ENCODE data around the gene HMG20B. TPM values are rescaled to one million over a fixed set of nuclear protein-coding genes. Genes with fewer than 3 reads are reported as not detected.

The HMG20B gene
- total and polyA plus RNA-seq, 4 donors: 25.7 to 87.6 (median 68.1) TPM

DNA sequence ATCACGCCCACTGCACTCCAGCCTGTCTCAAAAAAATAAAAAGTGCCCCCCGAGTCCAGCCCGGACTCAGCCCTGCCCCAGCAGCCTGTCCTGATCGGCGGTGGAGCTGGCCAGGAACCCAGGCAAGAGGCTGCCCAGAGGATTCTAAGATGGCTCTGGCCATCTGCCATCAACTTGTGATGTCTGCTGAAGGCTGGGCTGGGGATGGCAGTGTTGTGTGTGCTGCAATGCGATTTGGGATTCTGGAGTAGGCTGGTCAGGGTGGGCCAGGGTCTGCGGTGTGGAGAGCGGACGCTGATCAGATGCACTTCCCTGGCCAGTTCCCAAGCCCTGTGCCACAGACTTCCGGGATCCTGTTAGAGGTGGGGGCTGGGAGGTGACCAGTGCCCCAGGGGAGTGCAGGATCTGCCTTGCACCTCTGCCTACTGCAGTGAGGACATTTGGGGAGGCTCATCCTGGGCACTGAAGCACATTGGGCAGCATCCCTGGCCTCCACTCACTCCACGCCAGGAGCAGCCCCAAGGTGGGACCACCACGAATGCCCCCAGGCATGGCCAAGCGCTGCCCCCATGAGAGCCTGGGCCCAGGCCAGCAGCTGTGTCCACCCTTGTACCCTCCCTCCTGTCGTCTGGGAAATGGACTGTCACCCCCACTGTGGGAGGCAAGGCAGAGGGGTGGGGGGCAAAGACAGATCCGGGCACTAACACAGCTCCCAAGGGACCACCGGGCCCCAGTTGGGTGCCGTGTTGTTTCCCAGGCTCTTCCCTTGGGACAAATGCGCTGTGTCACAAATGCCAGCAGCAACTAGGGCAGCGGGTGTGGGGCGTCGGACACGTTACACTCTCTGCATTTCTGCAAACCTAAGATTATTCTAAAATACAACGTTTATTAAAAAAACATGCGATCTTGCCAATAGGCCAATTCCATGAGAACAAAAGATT lies 37.3 kb downstream of the HMG20B start:
- Histone ChIP-seq H3K4me3 (ENCODE audit: low read depth, low read length) (no peak overlapping the region), H3K36me3 (ENCODE audit: control insufficient read depth, insufficient read depth, low read length) (peaks cover 60% of the 10 kb centered on the region), H3K4me1 (ENCODE audit: control insufficient read depth, insufficient read depth, low read length) (peaks cover 32% of the 10 kb centered on the region), H3K27ac (ENCODE audit: low read depth, low read length) (no peak overlapping the region), H3K9me3 (ENCODE audit: control insufficient read depth, insufficient read depth, low read length) (no peaks in the 10 kb centered on the region), H3K27me3 (ENCODE audit: control insufficient read depth, insufficient read depth, low read length) (peaks cover 31% of the 10 kb centered on the region)
- DNase-seq (ENCODE audit: low read depth in 4 of 6, low spot score in 6 of 6): no peak
- WGBS (ENCODE audit: insufficient coverage): 82% methylated on average over 21 of the region's 24 CpGs

DNA sequence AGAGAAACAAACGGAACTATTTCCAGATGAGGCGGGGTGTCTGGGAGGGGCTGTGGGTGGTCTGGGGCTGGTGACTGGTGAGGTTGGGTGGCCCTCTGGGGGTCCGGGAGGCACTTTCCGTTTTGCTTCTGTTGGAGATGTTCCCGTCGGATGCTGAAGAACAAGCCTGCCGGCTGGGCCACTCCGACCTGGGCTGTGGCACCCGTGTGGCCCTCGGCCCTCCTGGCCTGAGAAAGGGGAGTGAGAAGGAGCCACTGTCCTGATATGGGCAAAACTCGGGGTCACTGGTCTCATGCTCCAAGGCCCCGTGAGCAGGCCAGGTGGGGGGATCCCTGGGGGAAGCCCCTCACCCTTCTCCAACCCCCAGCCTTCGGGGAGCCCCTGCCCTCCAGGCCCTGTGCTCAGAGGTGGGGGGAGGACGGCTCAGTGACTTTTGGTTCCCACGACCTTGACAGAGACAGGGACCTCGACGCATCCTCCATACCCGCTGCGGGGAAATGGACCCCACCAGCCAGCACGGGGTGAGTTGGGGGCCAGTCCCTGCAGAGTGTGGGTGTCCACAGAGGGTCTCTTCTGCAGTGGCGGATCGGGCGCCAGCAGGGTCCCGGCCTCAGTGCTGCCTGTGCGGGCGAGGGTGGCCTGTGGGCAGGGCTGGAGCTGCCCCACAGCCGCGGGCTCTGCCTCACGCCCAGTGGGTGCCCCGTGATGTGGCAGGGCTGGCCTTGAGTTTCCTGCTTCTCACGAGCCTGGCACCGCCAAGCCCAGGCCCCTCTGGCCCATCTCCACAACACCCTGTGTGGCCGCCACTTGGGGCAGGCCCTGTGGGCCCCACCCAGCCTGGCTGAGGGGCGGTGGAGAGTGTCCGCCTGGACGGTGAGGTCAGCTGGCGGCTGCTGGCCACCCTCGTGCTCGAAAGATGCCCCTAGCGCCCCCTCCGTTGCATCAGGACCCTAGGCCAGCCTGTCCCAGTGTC lies 38.3 kb downstream of the HMG20B start:
- Histone ChIP-seq H3K4me1 (ENCODE audit: control insufficient read depth, insufficient read depth, low read length) (peaks cover 31% of the 10 kb centered on the region), H3K27me3 (ENCODE audit: control insufficient read depth, insufficient read depth, low read length) (peaks cover 22% of the 10 kb centered on the region), H3K9me3 (ENCODE audit: control insufficient read depth, insufficient read depth, low read length) (no peaks in the 10 kb centered on the region), H3K27ac (ENCODE audit: low read depth, low read length) (no peak overlapping the region), H3K4me3 (ENCODE audit: low read depth, low read length) (no peak overlapping the region), H3K36me3 (ENCODE audit: control insufficient read depth, insufficient read depth, low read length) (peaks cover 70% of the 10 kb centered on the region)
- DNase-seq (ENCODE audit: low read depth in 4 of 6, low spot score in 6 of 6): no peak
- 84% methylated on average over 33 of the region's 41 CpGs for WGBS (ENCODE audit: insufficient coverage)

DNA sequence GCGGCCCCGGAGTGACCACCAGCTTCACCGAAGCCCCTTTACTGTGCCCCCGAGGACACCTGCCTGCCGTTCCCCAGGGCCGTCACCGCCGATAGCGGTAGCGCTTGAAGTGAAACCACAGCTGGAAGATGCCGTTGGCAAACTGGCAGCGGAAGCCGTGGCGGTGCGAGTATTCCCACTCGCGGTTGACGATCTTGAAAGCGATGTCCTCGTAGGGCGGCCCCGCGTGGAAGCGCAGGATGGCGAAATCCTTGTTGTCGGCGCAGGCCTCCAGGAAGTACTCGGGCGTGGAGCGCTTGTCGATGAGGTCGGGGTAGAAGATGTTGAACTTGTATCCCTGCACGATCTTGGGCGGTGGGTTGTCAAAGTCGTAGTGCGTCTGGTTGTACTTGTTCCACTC lies 39.1 kb downstream of the HMG20B start:
- DNase-seq (ENCODE audit: low read depth in 4 of 6, low spot score in 6 of 6): no peak
- Histone ChIP-seq H3K4me1 (ENCODE audit: control insufficient read depth, insufficient read depth, low read length) (peaks cover 24% of the 10 kb centered on the region), H3K4me3 (ENCODE audit: low read depth, low read length) (no peak overlapping the region), H3K9me3 (ENCODE audit: control insufficient read depth, insufficient read depth, low read length) (no peaks in the 10 kb centered on the region), H3K27me3 (ENCODE audit: control insufficient read depth, insufficient read depth, low read length) (peaks cover 14% of the 10 kb centered on the region), H3K27ac (ENCODE audit: low read depth, low read length) (no peak overlapping the region), H3K36me3 (ENCODE audit: control insufficient read depth, insufficient read depth, low read length) (peaks cover 76% of the 10 kb centered on the region)
- WGBS (ENCODE audit: insufficient coverage): 96% methylated on average over 36 of the region's 36 CpGs

DNA sequence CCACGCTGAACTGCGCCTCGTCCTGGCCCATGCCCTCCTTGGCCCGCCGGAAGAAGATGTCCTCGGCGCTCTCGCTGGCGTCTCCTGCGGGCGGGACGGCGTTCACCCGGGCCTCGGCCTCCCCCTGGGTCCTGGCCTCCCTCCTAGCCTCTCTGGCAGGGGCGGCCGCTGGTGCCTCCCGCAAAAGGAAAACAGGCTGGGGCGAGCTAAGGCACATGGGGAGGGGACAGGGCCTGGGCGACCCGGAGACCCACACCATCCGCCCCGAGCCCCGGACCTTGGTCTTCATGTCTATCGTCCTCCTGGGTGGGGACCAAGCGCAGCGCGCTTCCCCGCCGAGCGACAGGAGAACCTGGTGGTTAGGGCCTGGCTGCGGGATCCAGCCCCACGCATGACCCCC lies 39.6 kb downstream of the HMG20B start:
- Histone ChIP-seq H3K27me3 (ENCODE audit: control insufficient read depth, insufficient read depth, low read length) (peaks cover 9% of the 10 kb centered on the region), H3K4me1 (ENCODE audit: control insufficient read depth, insufficient read depth, low read length) (peaks cover 20% of the 10 kb centered on the region), H3K36me3 (ENCODE audit: control insufficient read depth, insufficient read depth, low read length) (peaks cover 81% of the 10 kb centered on the region), H3K27ac (ENCODE audit: low read depth, low read length) (no peak overlapping the region), H3K9me3 (ENCODE audit: control insufficient read depth, insufficient read depth, low read length) (no peaks in the 10 kb centered on the region), H3K4me3 (ENCODE audit: low read depth, low read length) (no peak overlapping the region)
- DNase-seq (ENCODE audit: low read depth in 4 of 6, low spot score in 6 of 6): no peak
- 96% methylated on average over 33 of the region's 33 CpGs for WGBS (ENCODE audit: insufficient coverage)

DNA sequence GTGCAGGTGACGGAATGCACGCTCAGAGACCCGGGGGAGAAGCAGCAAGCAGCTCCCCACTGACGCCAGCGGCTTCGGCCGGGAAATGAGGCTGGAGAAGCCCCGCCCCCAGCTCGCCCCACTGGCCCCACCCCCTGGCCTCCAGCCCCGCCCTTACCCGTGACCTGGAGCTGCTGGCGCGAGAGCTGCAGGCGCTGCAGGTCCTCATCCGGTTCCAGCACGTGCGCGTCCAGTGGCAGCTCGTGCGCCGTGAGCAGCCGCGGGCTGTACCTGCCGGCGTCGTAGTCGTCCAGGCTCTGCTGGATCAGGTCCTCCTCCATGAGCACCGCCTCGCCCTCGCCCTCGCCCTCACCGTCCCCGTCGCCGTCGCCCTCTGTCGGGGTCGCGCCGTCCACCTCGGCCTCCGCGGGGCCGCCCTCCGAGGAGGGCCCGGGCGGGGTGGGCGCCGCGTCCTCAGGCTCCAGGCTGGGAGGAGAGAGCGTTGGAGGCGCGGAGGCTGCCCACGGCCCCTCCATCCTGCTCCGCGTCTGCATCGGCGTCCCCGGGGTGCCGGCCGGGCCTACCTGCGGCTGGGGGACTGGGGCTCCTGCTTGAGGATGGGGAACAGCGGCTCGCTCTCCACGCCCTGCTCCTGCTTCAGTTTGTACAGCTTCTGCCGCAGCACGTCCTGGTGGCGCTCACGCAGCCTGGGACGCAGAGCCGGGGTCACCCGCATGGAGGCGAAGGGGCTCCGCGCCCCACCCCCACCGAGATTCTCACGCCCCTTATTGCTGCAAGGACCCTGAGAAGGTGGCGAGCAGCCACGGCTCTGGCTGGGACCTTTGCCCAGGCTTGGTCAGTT lies 40.4 kb downstream of the HMG20B start:
- Histone ChIP-seq H3K4me1 (ENCODE audit: control insufficient read depth, insufficient read depth, low read length) (peaks cover 19% of the 10 kb centered on the region), H3K36me3 (ENCODE audit: control insufficient read depth, insufficient read depth, low read length) (peaks cover 89% of the 10 kb centered on the region), H3K4me3 (ENCODE audit: low read depth, low read length) (no peak overlapping the region), H3K27ac (ENCODE audit: low read depth, low read length) (no peak overlapping the region), H3K9me3 (ENCODE audit: control insufficient read depth, insufficient read depth, low read length) (no peaks in the 10 kb centered on the region), H3K27me3 (ENCODE audit: control insufficient read depth, insufficient read depth, low read length) (peaks cover under 1% of the 10 kb centered on the region)
- WGBS (ENCODE audit: insufficient coverage): 72% methylated on average over 79 of the region's 79 CpGs
- DNase-seq (ENCODE audit: low read depth in 4 of 6, low spot score in 6 of 6): no peak

DNA sequence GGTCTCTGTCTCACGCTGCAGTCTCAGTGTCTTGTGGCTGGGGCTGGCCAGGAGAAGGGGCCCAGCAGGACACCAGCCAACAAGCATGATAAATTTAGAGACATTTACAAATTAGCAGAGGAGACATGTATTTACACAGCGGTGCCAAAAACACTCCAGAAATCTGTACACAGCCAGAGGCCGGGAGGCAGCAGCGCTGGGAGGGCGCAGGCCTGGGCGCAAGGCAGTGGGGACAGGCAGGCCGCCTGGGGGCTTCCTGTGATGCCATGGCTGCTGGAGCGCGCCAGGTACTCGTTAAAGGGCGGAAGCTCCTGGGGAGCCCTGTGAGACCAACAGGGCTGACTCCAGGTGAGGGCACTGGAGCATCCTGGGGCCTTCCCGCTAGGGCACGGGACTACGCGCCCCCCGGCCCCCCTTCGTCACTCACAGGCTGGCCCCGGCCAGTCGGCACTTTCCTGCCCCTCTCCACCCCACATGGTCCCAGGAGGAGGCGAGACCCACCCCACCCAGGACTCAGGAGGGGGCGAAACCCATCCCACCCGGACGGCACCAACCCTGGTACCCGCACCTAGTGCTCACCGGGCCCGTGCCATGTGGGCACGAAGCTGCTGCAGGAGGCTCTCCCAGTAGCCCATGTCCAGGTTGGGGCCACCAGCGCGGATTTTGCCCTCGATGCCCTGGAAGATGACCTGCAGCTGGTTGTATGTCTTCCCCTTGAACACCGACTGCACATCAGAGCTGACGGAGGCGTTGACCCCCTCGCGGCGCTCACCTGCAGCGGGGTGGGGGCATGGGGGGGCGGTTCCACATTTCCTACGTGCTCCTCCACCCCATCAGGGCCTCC lies 41.3 kb downstream of the HMG20B start:
- 92% methylated on average over 29 of the region's 39 CpGs for WGBS (ENCODE audit: insufficient coverage)
- Histone ChIP-seq H3K4me3 (ENCODE audit: low read depth, low read length) (no peak overlapping the region), H3K9me3 (ENCODE audit: control insufficient read depth, insufficient read depth, low read length) (no peaks in the 10 kb centered on the region), H3K27me3 (ENCODE audit: control insufficient read depth, insufficient read depth, low read length) (no peaks in the 10 kb centered on the region), H3K36me3 (ENCODE audit: control insufficient read depth, insufficient read depth, low read length) (peaks cover 96% of the 10 kb centered on the region), H3K27ac (ENCODE audit: low read depth, low read length) (no peak overlapping the region), H3K4me1 (ENCODE audit: control insufficient read depth, insufficient read depth, low read length) (peaks cover 21% of the 10 kb centered on the region)
- DNase-seq (ENCODE audit: low read depth in 4 of 6, low spot score in 6 of 6): no peak

DNA sequence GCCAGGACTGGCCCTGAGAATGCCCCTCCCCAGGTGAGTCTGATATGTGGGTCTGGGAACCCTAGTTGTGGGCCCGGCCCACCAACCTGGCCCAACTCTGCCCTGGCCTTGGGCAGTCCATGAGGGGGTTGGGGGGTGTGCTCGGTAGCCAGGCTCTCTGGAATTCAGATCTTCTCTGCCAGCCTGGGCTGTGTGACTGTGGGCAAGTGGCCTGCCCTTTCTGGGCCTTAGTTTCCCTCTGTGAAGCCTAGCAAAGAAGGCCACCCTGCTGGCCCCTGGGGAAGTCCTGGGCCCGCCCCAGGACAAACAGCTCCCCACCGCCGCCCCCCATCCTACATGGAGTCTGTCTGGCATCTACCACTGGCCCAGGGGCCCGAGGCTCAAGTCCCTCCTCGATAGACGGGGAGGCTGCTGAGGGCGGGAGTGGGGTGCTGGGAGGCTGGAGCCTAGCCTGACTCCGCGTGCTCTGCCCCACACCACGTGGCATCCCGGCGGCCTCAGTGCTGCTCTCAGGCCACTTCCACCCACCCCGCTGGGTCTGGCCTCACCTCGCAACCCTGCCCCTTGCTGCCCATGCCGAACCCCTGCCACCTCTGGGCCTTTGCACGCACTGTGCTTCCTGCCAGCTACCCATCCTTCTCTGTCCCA lies 42.2 kb downstream of the HMG20B start:
- no peaks in the 10 kb centered on the region for H3K9me3 ChIP-seq (ENCODE audit: control insufficient read depth, insufficient read depth, low read length)
- no peak for DNase-seq (ENCODE audit: low read depth in 4 of 6, low spot score in 6 of 6)
- 93% methylated on average over 17 of the region's 18 CpGs for WGBS (ENCODE audit: insufficient coverage)
- no peak overlapping the region for H3K27ac ChIP-seq (ENCODE audit: low read depth, low read length)
- H3K4me3 ChIP-seq (ENCODE audit: low read depth, low read length): no peak overlapping the region
- H3K36me3 ChIP-seq (ENCODE audit: control insufficient read depth, insufficient read depth, low read length): peaks cover 98% of the 10 kb centered on the region
- no peaks in the 10 kb centered on the region for H3K27me3 ChIP-seq (ENCODE audit: control insufficient read depth, insufficient read depth, low read length)
- H3K4me1 ChIP-seq (ENCODE audit: control insufficient read depth, insufficient read depth, low read length): peaks cover 12% of the 10 kb centered on the region

DNA sequence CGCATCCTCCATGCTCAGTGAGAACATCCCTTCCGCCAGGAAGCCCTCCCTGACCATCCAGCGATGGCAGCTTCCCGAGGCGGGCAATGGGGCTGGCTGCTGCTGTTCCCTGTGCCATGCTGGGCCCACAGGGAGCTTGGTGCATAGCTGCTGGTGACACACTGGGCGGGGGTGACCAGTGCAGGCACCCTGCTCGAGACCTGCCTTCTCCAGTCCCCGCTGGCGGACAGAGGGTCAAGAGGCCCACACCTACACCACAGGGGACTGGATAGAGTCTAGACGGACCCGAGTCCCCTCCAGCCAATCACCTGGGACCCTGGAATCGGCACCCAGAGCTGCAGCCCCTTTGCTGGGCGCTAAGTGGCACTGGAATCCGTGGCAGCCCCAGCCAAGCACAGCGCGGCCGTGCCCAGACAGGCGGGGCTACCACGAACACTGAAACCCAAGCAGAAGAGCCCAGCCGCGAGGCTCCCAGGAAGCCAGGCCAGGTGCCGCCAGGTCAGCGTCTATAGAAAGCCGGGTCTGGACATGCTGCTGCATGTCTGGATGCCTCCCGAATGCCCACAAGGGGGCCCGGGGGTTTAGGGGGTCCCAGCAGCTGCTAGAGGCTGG lies 42.9 kb downstream of the HMG20B start:
- Histone ChIP-seq H3K4me1 (ENCODE audit: control insufficient read depth, insufficient read depth, low read length) (peaks cover 8% of the 10 kb centered on the region), H3K36me3 (ENCODE audit: control insufficient read depth, insufficient read depth, low read length) (peaks cover 98% of the 10 kb centered on the region), H3K27me3 (ENCODE audit: control insufficient read depth, insufficient read depth, low read length) (no peaks in the 10 kb centered on the region), H3K27ac (ENCODE audit: low read depth, low read length) (no peak overlapping the region), H3K9me3 (ENCODE audit: control insufficient read depth, insufficient read depth, low read length) (no peaks in the 10 kb centered on the region), H3K4me3 (ENCODE audit: low read depth, low read length) (no peak overlapping the region)
- WGBS (ENCODE audit: insufficient coverage): 92% methylated on average over 26 of the region's 26 CpGs
- DNase-seq (ENCODE audit: low read depth in 4 of 6, low spot score in 6 of 6): no peak

Data from spinal cord (tissue), 10 donors.